ENCODE results near the gene SOX5. TPM values are rescaled to one million over a fixed set of nuclear protein-coding genes. Genes with fewer than 3 reads are reported as not detected.

Gene SOX5
- total RNA-seq, 4 donors from 2014 or later = 1.3 to 9.6 (median 3.3) TPM

DNA sequence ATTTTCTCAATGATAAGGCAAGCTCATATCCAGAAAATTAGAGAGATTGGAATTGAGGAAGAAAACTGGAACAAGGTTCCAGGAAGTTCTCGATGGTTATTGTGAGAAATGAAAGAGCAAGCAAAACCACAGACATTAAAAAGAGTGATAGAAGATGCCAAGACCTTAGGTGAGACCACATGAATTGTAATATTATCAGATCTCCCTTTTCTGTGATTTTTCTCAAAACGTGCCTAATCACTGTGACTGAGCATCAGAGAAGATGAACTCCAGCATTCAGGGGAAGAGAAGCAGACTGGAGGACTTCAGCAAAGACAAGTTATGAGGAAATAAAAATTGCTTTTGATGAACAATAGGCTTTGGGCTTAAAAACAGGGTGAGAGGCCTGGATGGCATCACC is 278.8 kb downstream of the SOX5 start:
- intact Hi-C loops (cut with DNase I; ENCODE audit: low total_unique reads) = no loop called here
- H3K27ac ChIP-seq = no peak overlapping the region
- ATAC-seq (no peak), DNase-seq (no peak)
- H3K27me3 ChIP-seq = no peaks in the 10 kb centered on the region
- no peak overlapping the region for H3K4me3 ChIP-seq
- TF ChIP-seq POLR2A (IDR thresholded peaks at IDR 0.05) (no peak), CTCF (IDR thresholded peaks at IDR 0.05 in 4 of 5, conservative IDR thresholded peaks at IDR 0.05 in 1 of 5) (no peak)
- no peaks in the 10 kb centered on the region for H3K4me1 ChIP-seq
- no peaks in the 10 kb centered on the region for H3K36me3 ChIP-seq
- H3K9me3 ChIP-seq = no peaks in the 10 kb centered on the region
- in situ Hi-C loops (cut with MboI; ENCODE audit: low sequenced_read_pairs in 4 of 4) = no loop called here

GRCh38 chr12:23669691-23670090 is 279.8 kb downstream of the SOX5 start:
- in situ Hi-C loops (cut with MboI; ENCODE audit: low sequenced_read_pairs in 4 of 4) = no loop called here
- Histone ChIP-seq H3K27ac (no peak overlapping the region), H3K36me3 (no peaks in the 10 kb centered on the region), H3K9me3 (no peaks in the 10 kb centered on the region), H3K4me1 (no peaks in the 10 kb centered on the region), H3K4me3 (no peak overlapping the region), H3K27me3 (no peaks in the 10 kb centered on the region)
- TF ChIP-seq POLR2A (IDR thresholded peaks at IDR 0.05) = no peak
- no peak for TF ChIP-seq CTCF (IDR thresholded peaks at IDR 0.05 in 4 of 5, conservative IDR thresholded peaks at IDR 0.05 in 1 of 5)
- ATAC-seq (no peak), DNase-seq (no peak)
- intact Hi-C loops (cut with DNase I; ENCODE audit: low total_unique reads) = no loop called here

DNA sequence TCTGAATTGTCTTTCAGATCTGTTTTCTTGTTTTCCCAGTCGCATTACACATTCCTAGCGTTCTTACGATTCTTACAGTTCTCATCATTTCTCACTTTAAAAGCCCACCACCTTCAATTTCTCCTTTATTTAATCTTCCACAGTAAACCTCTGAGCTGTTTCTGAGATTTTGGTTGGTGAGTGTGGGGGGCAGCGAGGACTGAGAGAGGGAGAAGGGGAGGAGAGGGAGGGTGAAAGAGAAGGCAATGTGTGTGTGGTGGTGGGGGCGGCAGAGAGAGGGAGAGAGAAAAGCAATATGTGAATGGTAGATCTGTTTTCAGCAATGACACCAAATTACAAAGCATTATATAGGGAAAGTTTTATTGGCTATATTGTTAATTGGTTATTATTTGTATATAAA is 282.6 kb downstream of the SOX5 start:
- Histone ChIP-seq H3K27me3 (no peaks in the 10 kb centered on the region), H3K4me3 (no peak overlapping the region), H3K27ac (no peak overlapping the region), H3K36me3 (no peaks in the 10 kb centered on the region), H3K4me1 (no peaks in the 10 kb centered on the region), H3K9me3 (no peaks in the 10 kb centered on the region)
- no peak for TF ChIP-seq POLR2A (IDR thresholded peaks at IDR 0.05)
- no peak for TF ChIP-seq CTCF (IDR thresholded peaks at IDR 0.05 in 4 of 5, conservative IDR thresholded peaks at IDR 0.05 in 1 of 5)
- intact Hi-C loops (cut with DNase I; ENCODE audit: low total_unique reads) = no loop called here
- in situ Hi-C loops (cut with MboI; ENCODE audit: low sequenced_read_pairs in 4 of 4) = no loop called here
- ATAC-seq (no peak), DNase-seq (no peak)

DNA sequence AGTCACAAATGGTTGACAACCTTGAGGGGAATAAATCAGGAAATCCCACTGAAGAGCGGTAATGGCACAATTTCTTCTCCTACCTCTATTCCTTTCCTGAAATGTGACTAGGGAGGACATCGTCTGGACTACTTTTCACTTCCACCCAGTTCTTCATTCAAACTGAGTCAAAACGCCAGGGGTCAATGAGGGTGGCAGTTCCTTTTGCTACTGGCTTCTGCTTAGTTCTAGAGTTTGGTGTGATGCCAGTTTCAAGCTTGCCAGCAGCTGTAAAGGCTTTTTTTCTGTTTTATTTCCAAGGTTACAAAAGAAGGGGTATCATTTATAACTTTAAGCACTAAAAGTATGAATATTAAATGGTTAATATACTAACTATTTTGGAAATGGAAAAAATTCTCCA is 286.5 kb downstream of the SOX5 start:
- no peak for TF ChIP-seq POLR2A (IDR thresholded peaks at IDR 0.05)
- no peak for TF ChIP-seq CTCF (IDR thresholded peaks at IDR 0.05 in 4 of 5, conservative IDR thresholded peaks at IDR 0.05 in 1 of 5)
- H3K36me3 ChIP-seq = no peaks in the 10 kb centered on the region
- H3K9me3 ChIP-seq = no peaks in the 10 kb centered on the region
- DNase-seq (no peak), ATAC-seq (no peak)
- no peak overlapping the region for H3K4me3 ChIP-seq
- in situ Hi-C loops (cut with MboI; ENCODE audit: low sequenced_read_pairs in 4 of 4) (no loop called here), intact Hi-C loops (cut with DNase I; ENCODE audit: low total_unique reads) (no loop called here)
- H3K27me3 ChIP-seq = no peaks in the 10 kb centered on the region
- no peaks in the 10 kb centered on the region for H3K4me1 ChIP-seq
- H3K27ac ChIP-seq = no peak overlapping the region

DNA sequence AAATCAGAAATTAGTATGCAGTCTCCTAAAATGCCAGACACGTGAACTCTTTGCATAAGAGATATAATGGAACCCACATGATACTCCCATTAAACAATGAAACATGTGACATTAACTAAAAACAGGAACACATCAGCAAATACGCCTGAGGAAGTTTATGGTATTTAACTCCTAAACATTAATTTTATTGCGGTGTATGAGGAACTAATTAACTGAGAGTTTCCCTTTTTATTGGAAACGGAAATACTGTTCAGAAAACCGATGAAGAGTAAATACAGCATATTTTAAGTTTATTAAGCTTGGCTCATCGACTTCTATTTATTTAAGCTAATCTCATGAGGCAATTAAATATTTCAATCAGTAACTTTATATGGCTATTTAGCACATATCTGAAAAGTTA is 290.3 kb downstream of the SOX5 start:
- ATAC-seq (no peak), DNase-seq (no peak)
- no peaks in the 10 kb centered on the region for H3K4me1 ChIP-seq
- no peak overlapping the region for H3K27ac ChIP-seq
- H3K36me3 ChIP-seq = no peaks in the 10 kb centered on the region
- no peaks in the 10 kb centered on the region for H3K27me3 ChIP-seq
- no peak for TF ChIP-seq POLR2A (IDR thresholded peaks at IDR 0.05)
- TF ChIP-seq CTCF (IDR thresholded peaks at IDR 0.05 in 4 of 5, conservative IDR thresholded peaks at IDR 0.05 in 1 of 5) = no peak
- in situ Hi-C loops (cut with MboI; ENCODE audit: low sequenced_read_pairs in 4 of 4) = no loop called here
- intact Hi-C loops (cut with DNase I; ENCODE audit: low total_unique reads) = no loop called here
- H3K9me3 ChIP-seq = no peaks in the 10 kb centered on the region
- no peak overlapping the region for H3K4me3 ChIP-seq

Measured in gastrocnemius medialis (tissue), 4 donors.